Activated naive CD4-positive, alpha-beta T cell (primary cell): ENCODE measurements around the gene FBXL19.
A peak's percentile ranks its signal among the peaks of the same experiment; 100 is the strongest.
"Not testable (repeated sequence)": the region's sequence is repeated elsewhere in the genome, so short reads cannot be mapped to it uniquely, and the experiment has no call there.

Experiments
- DNase-seq, 4 experiments: peaks; one replicate each; lab custom pipeline; 2025; lab: John Stamatoyannopoulos, UW

The FBXL19 gene

GRCh38 chr16:30922960-30923535, 324 bp upstream of the FBXL19 start:
- peak; percentile 76 to 91 (median 84) for DNase-seq

- DNase-seq, result no peak
Observed at GRCh38 chr16:30924076-30924912, 922 bp downstream of the FBXL19 start.

GRCh38 chr16:30924913-30925631, 1.7 kb downstream of the FBXL19 start:
- DNase-seq, result no peak

GRCh38 chr16:30925632-30925987, 2.2 kb downstream of the FBXL19 start:
- no peak for DNase-seq

- no peak for DNase-seq
Observed at GRCh38 chr16:30925995-30926811, 2.8 kb downstream of the FBXL19 start.

GRCh38 chr16:30926937-30927788, 3.8 kb downstream of the FBXL19 start:
- no peak for DNase-seq

GRCh38 chr16:30927789-30928378, 4.5 kb downstream of the FBXL19 start:
- no peak for DNase-seq

- no peak for DNase-seq
Observed at GRCh38 chr16:30928390-30928789, 5.0 kb downstream of the FBXL19 start.

- DNase-seq, result no peak
Observed at GRCh38 chr16:30929167-30929566, 5.8 kb downstream of the FBXL19 start.

- no peak for DNase-seq
Observed at GRCh38 chr16:30930160-30930571, 6.8 kb downstream of the FBXL19 start.

GRCh38 chr16:30931068-30931650, 7.8 kb downstream of the FBXL19 start:
- DNase-seq, result no peak

- no peak for DNase-seq
Observed at GRCh38 chr16:30934827-30935557, 11.6 kb downstream of the FBXL19 start.

GRCh38 chr16:30937692-30938091, 14.3 kb downstream of the FBXL19 start:
- DNase-seq, result no peak

- DNase-seq, result not testable (repeated sequence)
Observed at GRCh38 chr16:30939571-30939970, 16.2 kb downstream of the FBXL19 start.

GRCh38 chr16:30941600-30942425, 18.4 kb downstream of the FBXL19 start:
- peak in 3 of 4 experiments; percentile 9 to 40 (median 25) for DNase-seq

GRCh38 chr16:30942426-30942806, 19.0 kb downstream of the FBXL19 start:
- DNase-seq, result no peak

GRCh38 chr16:30944352-30944751, 21.0 kb downstream of the FBXL19 start:
- DNase-seq, result no peak

GRCh38 chr16:30946671-30947540, 23.5 kb downstream of the FBXL19 start:
- DNase-seq, result no peak
